Measurements from ENCODE around the gene FOXP1.

FOXP1 gene

DNA sequence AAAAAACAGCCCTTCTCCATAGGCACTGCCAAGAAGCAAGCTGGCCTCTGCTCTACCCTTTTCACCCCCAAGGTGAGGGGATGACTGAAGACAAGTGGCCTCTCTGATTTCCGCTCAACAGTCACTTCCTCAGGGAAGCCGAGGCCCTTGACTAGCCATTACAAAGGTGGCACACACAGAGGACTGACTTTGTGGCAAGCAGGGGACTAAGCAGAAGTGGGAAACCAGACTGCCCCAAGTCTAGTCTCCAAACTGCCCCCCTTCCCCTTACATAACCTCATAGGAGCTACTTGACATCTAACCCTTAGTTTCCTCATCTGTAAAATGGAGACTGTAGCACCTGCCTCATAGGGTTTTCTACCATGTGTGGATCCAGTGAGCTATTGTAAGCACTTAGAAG, 118.9 kb downstream of the FOXP1 start:
- TF ChIP-seq POLR2AphosphoS5 (IDR thresholded peaks at IDR 0.05; ENCODE audit: low read depth, low read length), result no peak
- TF ChIP-seq TAF1 (IDR thresholded peaks at IDR 0.05; ENCODE audit: borderline replicate concordance, insufficient read depth, low read length), result no peak
- no peak for TF ChIP-seq FOXP2 (optimal IDR thresholded peaks at IDR 0.05; ENCODE audit: borderline replicate concordance, extremely low read depth, extremely low read length, insufficient read depth)
- no peak for TF ChIP-seq SIN3A (IDR thresholded peaks at IDR 0.05; ENCODE audit: borderline replicate concordance, insufficient read depth, low read length)
- TF ChIP-seq, protein P1, sequence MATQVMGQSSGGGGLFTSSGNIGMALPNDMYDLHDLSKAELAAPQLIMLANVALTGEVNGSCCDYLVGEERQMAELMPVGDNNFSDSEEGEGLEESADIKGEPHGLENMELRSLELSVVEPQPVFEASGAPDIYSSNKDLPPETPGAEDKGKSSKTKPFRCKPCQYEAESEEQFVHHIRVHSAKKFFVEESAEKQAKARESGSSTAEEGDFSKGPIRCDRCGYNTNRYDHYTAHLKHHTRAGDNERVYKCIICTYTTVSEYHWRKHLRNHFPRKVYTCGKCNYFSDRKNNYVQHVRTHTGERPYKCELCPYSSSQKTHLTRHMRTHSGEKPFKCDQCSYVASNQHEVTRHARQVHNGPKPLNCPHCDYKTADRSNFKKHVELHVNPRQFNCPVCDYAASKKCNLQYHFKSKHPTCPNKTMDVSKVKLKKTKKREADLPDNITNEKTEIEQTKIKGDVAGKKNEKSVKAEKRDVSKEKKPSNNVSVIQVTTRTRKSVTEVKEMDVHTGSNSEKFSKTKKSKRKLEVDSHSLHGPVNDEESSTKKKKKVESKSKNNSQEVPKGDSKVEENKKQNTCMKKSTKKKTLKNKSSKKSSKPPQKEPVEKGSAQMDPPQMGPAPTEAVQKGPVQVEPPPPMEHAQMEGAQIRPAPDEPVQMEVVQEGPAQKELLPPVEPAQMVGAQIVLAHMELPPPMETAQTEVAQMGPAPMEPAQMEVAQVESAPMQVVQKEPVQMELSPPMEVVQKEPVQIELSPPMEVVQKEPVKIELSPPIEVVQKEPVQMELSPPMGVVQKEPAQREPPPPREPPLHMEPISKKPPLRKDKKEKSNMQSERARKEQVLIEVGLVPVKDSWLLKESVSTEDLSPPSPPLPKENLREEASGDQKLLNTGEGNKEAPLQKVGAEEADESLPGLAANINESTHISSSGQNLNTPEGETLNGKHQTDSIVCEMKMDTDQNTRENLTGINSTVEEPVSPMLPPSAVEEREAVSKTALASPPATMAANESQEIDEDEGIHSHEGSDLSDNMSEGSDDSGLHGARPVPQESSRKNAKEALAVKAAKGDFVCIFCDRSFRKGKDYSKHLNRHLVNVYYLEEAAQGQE (IDR thresholded peaks at IDR 0.05; ENCODE audit: insufficient read depth in 1 of 2, low read depth in 2 of 2, low read length in 2 of 2), result no peak

DNA sequence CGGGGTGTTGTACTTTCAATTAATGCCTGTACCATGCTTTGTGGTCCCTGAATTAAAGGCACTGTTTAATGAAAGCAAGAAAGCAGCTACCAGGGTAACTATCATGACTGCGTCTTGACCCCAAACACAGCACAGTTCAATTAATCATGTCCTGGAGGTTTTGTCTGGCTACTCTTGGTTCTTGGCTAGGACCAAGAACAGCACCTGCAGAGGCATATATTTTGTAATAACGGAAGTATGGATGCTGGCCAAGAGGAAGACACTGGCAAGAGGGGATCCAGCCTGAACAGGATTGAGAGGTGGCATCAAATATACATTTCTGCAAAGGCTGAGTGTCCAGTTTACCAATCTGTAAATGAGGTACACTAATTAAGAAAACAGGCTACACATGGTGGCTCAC, 119.9 kb downstream of the FOXP1 start:
- TF ChIP-seq TAF1 (IDR thresholded peaks at IDR 0.05; ENCODE audit: borderline replicate concordance, insufficient read depth, low read length), result no peak
- TF ChIP-seq FOXP2 (optimal IDR thresholded peaks at IDR 0.05; ENCODE audit: borderline replicate concordance, extremely low read depth, extremely low read length, insufficient read depth), result no peak
- TF ChIP-seq, protein P1 (IDR thresholded peaks at IDR 0.05; ENCODE audit: insufficient read depth in 1 of 2, low read depth in 2 of 2, low read length in 2 of 2), result no peak
- TF ChIP-seq POLR2AphosphoS5 (IDR thresholded peaks at IDR 0.05; ENCODE audit: low read depth, low read length), result no peak
- TF ChIP-seq SIN3A (IDR thresholded peaks at IDR 0.05; ENCODE audit: borderline replicate concordance, insufficient read depth, low read length), result no peak

DNA sequence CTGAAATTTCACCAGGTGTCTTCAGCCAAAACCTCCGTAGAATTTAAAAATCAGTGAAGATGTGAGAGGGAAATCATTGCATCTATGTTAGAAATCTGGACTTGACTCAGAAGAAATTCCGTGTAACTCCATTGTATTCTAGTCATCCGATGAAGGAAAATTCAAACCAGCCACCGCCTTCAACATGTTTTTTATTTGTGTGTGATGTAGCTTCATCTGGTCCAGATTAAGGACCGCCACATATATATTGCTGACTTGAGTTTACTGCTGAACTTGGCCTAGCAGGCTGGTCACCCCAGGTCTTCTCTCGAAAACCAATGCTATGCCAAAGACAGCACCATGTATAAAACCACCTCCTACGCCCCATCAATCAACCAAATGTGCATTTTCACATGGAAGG, 120.9 kb downstream of the FOXP1 start:
- TF ChIP-seq, protein P1 (IDR thresholded peaks at IDR 0.05; ENCODE audit: insufficient read depth in 1 of 2, low read depth in 2 of 2, low read length in 2 of 2), result no peak
- TF ChIP-seq POLR2AphosphoS5 (IDR thresholded peaks at IDR 0.05; ENCODE audit: low read depth, low read length), result no peak
- no peak for TF ChIP-seq TAF1 (IDR thresholded peaks at IDR 0.05; ENCODE audit: borderline replicate concordance, insufficient read depth, low read length)
- no peak for TF ChIP-seq FOXP2 (optimal IDR thresholded peaks at IDR 0.05; ENCODE audit: borderline replicate concordance, extremely low read depth, extremely low read length, insufficient read depth)
- no peak for TF ChIP-seq SIN3A (IDR thresholded peaks at IDR 0.05; ENCODE audit: borderline replicate concordance, insufficient read depth, low read length)

DNA sequence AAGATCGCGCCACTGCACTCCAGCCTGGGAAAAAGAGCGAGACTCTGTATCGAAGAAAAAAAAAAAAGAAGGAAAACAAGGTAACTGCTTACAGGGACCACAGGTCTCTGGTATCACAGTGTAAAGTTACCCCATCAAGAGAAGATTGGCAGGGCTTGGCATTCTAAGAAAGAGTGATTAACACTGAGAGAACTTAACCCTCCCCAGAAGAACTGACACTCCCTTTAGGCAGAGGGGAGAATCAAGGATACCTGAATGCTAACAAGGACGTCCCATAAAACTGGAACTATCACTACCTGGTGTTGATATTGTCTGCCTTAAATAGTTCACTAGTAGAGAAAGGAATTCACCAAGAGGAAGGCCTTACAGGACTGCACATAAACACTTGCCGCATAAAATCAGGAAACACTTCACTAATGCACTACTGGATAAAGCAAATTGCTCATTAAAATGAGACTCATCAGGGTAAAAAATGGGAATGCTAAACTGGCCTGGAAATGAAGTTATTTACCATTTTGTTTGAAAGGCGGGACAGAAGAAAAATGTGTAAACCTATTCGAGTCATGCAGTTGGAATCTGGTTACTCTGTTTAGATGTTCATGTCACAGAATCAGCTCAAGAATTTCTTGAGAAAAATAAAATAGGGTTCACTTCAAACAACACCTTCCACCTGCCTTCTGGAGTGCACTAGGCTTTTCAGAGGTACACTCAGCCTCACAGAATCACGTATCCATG, 121.6 kb downstream of the FOXP1 start:
- TF ChIP-seq FOXP2 (optimal IDR thresholded peaks at IDR 0.05; ENCODE audit: borderline replicate concordance, extremely low read depth, extremely low read length, insufficient read depth), result no peak
- TF ChIP-seq, protein P1 (IDR thresholded peaks at IDR 0.05; ENCODE audit: insufficient read depth in 1 of 2, low read depth in 2 of 2, low read length in 2 of 2), result no peak
- TF ChIP-seq TAF1 (IDR thresholded peaks at IDR 0.05; ENCODE audit: borderline replicate concordance, insufficient read depth, low read length), result no peak
- no peak for TF ChIP-seq POLR2AphosphoS5 (IDR thresholded peaks at IDR 0.05; ENCODE audit: low read depth, low read length)
- TF ChIP-seq SIN3A (IDR thresholded peaks at IDR 0.05; ENCODE audit: borderline replicate concordance, insufficient read depth, low read length), result no peak
